ENCODE results near the gene ANXA11.
"Not testable (repeated sequence)": the region's sequence is repeated elsewhere in the genome, so short reads cannot be mapped to it uniquely, and the experiment has no call there.

ANXA11 gene

DNA sequence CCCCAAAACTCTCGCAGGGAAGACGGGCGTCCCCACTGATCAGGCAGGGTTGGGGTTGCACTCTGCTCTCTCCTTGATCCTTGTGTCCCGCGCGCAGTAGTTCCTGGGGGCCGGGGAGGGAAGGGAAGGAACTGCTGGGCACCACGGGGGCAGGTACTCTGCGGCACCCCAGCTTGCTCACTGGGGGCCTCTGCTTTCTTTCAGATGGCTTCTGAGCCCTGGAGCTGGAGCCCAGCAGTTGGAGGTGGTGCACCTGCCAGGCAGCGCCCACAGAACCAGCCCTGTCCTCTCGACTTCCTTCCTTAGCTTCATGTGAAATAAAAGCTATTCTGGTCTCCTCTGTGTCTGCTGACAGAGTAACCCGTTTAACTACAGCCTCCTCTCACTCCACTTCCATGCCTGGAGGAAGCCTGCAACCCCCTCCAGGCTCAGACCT is 60.6 kb downstream of the ANXA11 start:
- DNase-seq, result peak; percentile 32

GRCh38 chr10:80144067-80144695 is 61.2 kb downstream of the ANXA11 start:
- DNase-seq, result peak; percentile 54

GRCh38 chr10:80141696-80142460 is 63.5 kb downstream of the ANXA11 start:
- DNase-seq, result peak; percentile 47

DNA sequence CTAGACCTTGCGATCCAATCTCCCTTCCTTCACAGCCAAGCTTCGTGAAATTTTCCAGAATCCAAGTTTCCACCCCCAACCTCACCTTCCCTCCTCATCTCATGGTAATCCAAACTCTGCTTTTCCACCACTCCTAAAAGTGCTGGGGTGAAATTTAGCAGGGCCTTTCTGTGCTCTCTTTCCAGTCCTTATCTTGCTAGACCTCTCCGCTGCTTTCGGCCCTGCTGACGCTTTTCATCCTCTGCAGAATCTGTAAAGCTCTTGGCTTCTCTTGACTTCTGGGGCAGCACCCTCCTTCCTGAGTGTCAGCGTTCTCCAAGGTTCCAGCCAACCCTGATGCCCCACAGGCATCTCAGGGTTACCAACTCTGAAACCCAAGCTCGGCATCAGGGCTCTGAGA is 65.1 kb downstream of the ANXA11 start:
- no peak for DNase-seq

GRCh38 chr10:80139265-80139664 is 66.1 kb downstream of the ANXA11 start:
- DNase-seq, result no peak

GRCh38 chr10:80137920-80138319 is 67.4 kb downstream of the ANXA11 start:
- DNase-seq, result no peak

DNA sequence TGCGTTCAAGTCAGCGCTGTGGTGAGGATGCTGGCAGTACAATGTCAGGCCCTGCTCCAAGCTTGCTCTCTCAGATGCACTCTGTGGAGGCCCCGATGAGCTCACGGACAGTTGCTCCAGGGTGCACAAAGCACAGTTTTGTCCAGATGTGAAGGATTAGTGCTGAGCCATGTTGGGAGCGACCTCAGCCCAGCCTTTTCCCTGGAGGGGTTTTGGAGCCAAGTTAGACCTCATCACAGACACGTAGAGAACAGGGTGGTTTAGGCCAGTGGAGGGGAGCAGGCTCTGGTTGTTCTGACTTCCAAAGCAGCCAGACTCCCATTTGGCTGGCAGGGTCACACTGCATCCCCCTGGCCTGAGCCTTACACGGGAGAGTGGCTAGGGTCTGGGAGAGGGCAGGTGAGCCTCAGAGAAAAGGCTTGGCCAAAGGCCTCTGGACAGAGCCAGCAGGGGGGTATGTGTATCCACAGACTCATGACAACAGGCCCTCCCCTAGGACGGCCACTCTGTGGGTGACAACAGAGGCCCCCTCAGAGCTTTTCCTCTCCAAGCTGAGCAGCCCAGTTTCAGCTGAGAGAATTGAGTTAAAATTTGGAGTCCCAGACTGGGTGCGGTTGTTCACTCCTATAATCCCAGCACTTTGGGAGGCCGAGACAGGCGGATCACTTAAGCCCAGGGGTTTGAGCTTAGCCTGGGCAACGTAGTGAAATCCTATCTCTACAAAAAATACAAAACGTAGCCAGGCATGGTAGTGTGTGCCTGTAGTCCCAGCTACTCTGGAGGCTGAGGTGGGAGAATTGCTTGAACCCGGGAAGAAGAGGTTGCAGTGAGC is 68.1 kb downstream of the ANXA11 start:
- DNase-seq, result no peak

DNA sequence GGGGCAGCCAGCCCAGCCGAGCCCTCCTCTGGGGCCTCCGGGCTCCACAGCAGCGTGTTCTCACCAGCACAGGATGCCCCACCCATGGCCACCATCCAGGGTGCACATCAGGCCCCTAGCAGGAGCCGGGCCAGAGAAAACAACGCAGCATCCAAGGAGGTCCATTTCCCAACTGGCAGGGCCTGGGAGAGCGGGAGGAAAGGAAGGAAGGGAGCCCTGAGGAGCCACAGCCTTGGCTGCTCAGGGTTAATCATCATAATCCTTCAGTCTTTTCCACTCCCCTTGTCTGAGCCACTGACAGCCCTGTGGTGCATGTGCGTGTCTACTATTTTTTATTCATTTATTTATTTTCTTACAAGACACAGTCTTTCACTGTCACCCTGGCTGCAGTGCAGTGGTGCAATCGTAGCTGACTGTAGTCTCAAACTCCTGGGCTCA is 69.2 kb downstream of the ANXA11 start:
- no peak for DNase-seq

DNA sequence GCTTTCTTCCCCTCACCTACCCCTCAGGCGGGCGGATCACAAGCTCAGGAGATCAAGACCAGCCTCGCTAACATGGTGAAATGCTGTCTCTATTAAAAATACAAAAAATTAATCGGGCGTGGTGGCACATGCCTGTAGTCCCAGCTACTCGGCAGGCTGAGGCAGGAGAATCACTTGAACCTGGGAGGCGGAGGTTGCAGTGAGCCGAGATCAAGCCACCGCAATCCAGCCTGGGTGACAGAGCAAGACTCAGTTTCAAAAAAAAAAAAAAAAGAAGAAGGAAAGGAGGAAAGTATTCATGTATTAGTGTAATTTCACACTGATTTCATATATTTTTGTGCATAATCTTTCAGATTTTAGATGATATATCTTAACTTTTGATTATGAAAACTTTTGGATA is 71.7 kb downstream of the ANXA11 start:
- not testable (repeated sequence) for DNase-seq

GRCh38 chr10:80133206-80133605 is 72.1 kb downstream of the ANXA11 start:
- no peak for DNase-seq

DNA sequence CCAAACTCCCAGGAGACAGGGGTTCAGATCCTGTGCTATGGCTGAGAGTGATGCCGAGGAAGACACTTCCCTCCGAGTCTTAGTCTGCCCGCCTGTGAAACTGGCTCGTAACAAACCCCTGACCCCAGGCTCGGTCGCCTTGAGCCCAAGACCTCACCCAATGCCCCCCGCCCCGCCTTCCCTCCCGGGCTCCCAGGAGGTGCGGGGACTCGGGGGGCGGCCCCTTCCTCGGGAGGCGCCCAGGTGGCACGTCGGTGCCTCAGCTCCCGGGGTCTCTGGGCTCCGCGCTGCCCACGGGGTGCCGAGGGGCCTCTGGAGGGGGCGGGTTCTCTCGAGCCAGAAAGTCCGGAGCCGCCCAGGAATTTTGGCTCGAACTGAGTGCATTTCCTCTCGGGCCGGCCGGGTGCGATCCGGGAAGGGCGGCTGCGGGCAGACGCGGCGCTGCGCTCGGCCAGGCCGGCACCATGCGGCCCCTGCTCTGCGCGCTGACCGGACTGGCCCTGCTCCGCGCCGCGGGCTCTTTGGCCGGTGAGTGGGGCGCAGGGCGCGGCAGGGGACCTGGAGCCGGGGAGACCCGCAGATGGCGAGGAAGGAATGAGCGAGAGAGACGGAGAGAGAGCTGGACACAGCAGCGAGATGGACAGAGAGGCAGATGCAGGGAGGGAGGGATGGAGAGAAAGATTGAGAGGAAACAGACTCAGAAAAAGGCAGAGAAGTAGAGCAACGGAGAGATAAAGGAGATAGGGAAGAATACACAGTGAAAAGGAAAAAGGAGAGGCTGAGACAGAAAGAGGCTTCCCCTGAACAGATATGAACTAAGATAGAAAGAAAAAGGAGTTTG is 72.8 kb downstream of the ANXA11 start, which contains the start of gene PLAC9:
TSS of gene PLAC9 (plus strand) at position 432 of the 841 bp plus-strand sequence. CDS start at position 465, 33 bp downstream.
- DNase-seq, result peak; percentile 75

GRCh38 chr10:80131499-80131901 is 73.8 kb downstream of the ANXA11 start:
- DNase-seq, result peak; percentile 83

- peak; percentile 58 for DNase-seq
These were observed 78.5 kb downstream of the ANXA11 start for GRCh38 chr10:80126876-80127275.

DNA sequence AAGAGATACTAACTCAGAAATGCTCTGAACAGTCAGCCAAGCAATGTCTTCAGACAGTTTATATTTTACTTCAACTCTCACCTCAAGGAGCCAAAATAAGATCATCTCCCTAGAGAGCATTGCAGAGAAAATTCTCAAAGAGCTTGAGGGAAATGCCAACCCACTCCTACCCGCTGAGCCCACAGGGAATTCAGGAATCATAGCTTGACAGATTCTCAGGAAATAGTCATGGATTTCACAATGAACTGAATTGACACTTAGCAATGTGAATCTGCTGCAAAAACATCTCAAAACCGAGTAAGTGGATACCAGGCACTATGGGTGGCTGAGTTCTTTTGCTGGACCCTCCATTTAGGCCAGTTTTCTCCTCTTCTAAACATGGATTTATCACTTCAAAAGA is 82.6 kb downstream of the ANXA11 start:
- no peak for DNase-seq

DNA sequence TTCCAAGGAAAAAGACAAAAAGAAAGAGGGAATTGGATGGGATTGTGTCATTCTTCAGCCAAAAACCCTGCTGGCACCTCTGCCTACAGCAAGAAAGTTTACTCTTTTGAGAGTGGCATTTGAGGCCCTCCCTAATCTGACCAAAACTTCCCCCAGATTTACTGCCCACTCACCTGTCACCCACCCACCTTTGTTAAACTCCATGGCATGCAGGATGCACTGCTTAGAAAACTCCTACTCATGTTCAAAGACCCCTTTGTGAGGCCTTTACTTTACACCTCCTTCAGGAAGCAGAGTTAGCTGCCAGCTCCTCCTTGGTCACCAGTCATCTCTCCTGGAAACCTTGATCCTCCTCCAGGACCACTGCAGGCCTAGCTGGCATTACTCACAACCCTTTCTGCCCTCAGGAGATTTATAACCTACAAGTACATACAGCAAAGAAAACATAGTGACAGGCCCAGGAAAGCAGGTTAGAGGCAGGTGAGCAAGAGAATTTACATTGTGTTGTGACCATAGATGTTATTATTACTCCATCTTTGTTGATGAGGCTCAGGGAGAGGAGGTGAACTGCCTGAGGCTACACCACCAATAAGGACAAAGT is 83.1 kb downstream of the ANXA11 start:
- no peak for DNase-seq

- no peak for DNase-seq
These were observed 86.7 kb downstream of the ANXA11 start for GRCh38 chr10:80118669-80119068.

GRCh38 chr10:80110986-80111385 is 94.4 kb downstream of the ANXA11 start:
- DNase-seq, result no peak

DNA sequence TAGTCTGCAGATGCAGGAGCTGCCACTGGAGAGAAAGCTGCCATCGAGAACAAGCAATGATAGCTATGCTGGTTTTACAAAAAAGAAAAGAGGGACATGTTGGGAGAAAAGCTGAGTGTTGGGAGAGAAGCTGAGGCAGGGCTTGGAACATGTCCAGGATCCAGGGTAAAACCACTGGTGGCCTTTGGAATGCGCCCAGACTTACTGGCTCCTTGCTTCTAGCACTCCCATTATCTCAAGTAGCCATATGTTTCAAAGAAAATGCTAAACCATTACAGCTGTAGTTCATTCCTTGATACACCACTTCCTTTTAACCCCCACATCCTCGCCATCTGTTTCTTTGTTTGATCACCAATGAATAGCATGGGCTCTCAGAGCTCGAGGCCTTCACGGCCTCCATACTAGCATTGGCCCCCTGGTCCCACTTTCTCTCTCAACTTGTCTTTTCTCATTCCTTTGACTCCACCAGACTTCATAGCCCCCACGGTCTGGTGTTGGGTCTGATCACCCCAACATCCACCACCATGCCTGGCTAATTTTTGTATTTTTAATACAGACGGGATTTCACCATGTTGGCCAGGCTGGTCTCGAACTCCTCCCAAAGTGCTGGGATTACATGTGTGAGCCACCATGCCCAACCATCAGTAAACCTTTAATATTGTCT is 96.6 kb downstream of the ANXA11 start:
- no peak for DNase-seq

DNA sequence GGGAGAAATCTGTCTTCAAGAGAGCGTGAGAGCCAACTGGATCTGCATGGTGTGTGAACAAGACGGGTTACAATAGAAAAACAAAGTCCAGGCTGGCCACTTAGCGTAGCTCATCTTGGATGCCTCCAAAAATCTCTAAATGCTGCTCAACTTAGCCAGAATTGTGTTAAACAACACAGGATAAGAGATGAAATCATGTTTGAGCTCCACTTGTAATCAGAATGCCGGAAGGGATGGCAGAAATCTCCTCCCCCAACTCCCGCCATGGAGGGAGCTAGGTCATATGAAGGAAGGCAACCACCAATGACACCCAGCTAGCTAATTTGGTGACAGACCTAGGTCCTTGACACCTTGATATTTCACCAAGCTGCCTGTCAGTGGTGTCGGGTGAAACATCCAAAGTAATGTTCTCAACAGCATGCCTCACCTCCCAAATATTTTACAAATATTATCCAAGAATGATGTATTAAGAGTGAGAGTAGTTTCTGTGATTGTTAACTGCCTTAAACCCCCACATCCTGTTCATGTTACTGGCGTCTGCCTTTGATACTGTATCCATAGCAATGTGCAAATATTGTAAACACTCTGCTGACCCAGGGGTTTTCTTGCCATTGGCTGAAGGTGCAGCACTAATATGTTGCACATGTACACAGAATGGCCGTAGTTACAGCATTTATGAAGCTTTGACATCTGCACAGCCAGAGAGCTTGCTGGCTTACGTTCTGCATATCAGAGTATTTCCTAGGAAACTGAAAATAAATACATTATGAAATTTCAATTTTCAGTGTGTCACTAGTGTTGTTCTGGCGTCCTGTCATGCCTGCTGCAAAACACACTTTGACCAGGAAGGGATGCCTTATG is 101.0 kb downstream of the ANXA11 start:
- no peak for DNase-seq
